Measurements from ENCODE around the gene ADM5.

Gene ADM5, protein sequence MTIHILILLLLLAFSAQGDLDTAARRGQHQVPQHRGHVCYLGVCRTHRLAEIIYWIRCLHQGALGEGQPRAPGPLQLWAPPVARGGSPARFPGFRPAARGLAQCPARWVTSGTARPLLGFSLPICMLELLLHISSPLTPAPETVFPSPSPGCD

DNA sequence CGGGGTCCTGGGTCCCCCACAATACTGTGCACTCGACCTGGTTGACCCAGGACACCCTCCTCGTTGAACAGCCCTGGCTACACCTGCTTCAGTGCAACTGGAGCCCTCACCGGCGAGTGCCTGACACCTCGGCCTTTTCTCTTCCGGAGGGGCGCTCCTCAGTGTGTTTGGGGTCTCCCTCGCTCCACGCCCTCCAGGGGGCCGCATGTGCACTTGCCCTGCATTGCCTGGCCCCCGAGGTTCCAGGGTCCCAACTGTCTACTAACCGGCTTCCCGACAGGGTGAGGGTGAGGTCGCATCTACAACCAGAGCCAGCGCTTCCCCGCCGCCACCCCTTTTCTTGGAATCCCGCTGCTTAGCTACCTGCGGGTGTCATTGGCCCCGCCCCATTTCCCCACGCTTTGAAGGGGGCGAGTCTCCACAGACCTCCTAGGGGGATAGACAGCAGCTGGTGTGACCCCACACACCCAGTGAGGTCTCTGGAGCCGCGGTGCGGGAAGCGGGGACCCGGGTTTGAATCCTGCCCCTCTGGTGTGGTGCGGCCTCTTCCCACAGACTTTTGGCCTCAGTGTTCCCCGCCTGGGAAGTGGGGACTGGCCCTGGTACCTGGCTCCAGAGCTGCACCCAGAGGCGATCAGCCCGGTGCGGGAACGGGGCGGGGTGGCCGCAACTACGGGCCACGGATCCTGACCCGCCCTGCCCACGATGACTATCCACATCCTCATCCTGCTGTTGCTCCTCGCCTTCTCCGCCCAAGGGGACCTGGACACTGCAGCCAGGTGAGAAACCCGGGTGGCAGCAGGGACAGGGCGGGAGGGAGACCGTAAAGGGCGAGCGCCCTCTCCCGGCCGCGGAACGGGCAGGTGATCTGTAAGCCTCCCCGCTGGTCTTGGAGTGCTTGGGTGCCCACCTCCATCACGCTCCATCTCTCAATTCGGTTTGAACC lies at the start of gene ADM5:
TSS of gene ADM5 (plus strand) at position 462 of the 946 bp plus-strand sequence. CDS start at position 706, 244 bp downstream.
- no peak for DNase-seq

DNA sequence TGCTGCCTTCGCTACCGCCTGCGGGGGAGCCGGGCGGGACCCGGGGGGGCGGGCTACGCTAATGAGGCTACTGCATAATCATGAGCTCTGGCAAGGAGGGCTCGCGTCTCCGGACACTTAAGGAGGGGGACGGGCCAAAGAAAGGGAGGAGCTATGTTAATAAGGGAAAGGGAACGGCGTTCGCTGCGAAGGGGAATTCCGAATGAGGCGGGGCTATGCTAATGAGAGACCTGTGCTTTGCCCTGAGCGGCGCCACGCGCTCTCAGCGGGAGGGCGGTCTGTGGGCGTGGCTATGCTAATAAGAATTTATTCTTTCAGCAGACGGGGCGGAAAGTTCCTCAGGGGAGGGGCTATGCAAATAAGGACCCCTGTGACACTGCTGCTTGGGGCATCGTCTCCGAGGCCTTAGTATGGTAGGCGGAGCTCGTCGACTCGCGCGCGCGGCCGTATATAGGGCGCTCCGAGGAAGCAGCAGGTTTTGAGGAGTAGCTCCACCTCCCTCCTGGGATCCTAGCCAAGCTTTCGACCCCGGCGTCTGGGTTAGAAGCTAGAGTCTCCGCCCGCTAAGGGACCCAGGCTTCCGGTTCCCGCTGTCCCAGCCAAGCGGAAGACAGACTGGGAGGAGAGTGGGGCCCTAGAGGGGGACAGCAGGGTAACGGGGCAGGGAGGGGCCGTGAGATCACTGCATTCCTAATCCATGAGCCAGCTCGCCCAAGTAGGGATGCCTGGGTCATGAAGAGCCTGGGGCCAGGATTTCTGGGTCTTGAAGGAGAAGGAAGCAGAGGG lies 49.1 kb upstream of the ADM5 start, which contains the start of gene RRAS:
TSS of gene RRAS (minus strand) at position 31 of the 786 bp plus-strand sequence. CDS start 45 bp downstream, outside the sequence.
- DNase-seq: peak; percentile 100

DNA sequence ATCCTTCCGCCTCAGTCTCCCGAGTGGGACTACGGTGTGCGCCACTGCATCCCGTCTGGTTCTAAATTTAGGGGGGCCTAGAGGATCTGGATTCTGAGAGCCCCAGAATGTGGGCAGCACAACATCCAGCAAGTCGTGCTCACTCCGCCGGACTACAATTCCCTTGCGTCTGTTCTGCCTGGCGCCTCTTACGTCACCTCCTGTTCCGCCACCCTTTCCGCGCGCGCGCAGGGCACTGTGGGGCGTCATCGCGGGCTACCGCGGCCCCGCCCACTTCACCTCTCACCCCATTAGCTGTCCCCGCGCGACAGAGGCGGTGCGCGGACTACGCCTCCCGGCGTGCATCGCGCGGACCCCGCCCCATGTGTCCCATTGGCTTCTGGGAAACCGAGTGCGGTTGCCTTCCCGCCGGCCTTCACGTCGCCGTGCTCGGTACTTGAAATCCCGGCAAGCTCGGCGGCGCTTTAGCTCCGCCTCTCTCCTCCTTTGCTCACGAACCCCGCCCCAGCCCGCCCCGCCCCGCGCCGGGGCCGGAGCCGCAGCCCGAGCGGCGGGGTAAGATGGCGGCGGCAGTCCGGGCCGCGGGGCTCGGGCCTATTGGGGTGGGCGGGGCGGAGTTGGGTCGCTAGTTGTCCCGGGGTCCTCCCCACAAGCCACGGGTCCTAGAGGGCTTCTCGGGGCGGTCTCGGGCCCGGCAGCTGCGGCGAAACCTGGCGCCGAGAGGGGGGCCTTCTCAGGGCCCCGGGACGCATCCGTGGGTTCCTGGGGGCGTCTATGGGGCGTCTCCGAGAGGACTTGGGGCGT lies 47.5 kb upstream of the ADM5 start, which contains the start of gene SCAF1:
TSS of gene SCAF1 (plus strand) at position 522 of the 804 bp plus-strand sequence. CDS start 2,818 bp downstream, outside the sequence.
- DNase-seq: peak; percentile 100

DNA sequence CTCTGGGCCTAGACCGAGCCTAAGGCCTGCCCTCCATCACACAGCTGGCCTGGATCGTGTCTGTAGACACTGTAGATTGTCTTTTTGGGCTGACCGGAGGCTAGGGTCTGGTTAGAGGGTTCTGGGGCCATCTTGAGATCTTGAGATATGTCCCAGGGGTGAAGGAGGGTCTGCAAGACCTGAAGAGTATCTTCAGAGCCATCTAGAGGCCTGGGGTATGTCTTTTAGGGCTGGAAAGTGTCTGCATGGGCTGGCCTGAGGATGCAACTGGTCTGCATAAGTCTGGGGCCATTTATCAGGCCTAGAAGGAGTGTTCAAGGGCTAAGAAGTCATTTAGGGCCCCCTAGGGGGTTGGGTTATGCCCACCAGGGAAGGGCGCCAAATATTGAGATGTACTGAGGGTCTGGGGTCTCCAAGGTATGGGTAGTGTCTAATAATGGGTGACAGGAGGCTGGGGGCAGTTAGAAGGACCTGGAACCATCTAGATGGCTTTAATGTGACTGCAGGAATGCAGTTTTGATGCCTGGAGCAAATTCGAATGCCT lies 46.8 kb upstream of the ADM5 start:
- peak; percentile 22 for DNase-seq

DNA sequence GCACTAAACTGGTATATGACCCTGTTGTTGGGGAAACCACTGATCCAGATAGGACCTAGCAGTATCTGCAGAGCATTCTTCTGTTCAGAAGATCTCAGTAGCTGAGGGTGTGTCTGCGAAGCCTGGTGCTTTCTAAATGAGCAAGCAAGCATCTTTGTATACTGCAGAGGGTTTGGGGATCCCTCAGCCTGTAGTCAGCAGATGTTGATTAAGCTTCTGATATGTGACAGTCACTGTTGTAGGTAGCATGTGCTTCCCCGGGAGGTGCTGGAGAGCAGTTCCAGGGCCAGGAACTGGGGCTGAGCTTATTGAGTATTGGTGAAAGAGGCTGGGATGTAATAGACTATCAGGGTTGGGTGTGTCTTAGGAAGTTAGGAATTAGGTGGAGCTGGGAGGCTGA lies 45.9 kb upstream of the ADM5 start:
- no peak for DNase-seq

DNA sequence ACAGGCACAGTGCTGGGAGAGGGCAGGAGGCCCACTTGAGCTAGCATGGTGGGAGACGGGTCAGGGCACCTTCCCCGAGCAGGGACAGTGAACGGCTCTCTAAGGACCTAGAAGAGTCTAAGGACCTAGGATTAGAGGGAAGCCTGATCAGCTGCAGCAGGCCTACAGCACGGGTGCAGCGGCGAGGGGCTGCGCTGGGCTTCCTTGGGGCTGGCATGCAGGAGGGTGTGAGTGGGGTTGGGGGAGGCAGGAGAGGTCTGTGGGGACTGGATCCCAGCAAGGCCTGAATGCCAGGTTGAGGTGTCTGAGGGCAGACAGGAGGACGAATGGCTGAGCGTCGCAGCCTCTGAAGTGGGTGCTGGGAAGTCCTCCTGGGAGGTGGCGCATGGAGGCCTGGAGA lies 43.8 kb upstream of the ADM5 start:
- DNase-seq: no peak

DNA sequence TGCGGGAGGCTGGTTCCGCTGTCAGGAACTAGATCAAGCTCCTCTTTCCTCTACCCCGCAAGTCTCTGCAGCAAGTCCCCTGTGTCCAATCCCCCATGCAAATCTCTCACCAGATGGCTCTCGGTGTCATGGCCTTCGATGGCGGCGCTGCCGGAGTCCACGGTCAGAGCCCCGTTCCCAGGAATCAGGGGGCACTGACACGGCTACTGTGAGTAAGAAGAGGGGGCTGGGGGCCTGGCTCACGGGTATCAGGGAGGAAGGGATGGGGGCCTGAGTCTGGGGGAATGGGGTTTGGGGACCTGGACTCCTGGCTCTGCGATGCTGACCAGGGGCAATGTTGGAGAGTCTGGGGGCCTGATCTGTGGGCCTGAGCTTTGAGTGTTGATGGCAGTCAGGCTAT lies 43.4 kb upstream of the ADM5 start:
- DNase-seq: no peak

DNA sequence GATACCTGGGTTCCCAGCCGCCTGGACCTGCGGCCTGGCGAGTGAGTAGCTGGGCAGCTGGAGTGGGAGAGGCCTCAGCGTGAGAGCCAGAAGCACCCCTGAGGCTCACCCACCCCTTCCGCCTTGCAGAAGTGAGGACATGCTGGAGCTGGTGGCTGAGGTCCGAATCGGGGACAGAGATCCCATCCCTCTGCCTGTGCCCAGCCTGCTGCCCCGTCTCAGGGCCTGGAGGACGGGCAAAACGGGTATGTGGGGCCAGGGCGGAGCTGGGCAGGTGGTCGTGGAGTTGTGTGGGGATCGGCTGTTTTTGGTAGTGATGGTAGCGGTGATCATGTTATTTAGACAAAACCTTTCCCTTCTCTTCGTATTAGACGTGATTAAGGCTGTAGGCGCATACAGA lies 42.8 kb upstream of the ADM5 start:
- no peak for DNase-seq

DNA sequence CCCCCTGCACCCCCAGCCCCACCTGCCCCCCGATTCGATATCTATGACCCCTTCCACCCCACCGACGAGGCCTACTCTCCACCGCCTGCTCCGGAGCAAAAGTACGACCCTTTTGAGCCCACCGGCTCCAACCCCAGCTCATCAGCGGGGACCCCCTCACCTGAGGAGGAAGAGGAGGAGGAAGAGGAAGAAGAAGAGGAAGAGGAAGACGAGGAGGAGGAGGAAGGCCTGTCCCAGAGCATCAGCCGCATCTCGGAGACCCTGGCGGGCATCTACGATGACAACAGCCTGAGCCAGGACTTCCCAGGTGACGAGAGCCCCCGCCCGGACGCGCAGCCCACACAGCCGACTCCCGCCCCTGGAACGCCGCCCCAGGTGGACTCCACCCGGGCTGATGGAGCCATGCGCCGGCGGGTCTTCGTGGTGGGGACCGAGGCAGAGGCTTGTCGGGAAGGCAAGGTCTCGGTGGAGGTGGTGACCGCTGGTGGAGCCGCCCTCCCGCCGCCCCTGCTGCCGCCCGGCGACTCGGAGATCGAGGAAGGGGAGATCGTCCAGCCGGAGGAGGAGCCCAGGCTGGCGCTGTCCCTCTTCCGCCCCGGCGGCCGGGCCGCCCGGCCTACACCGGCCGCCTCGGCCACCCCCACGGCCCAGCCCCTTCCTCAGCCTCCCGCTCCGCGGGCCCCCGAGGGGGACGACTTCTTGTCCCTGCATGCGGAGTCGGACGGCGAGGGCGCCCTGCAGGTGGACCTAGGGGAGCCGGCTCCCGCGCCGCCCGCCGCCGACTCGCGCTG lies 38.2 kb upstream of the ADM5 start:
- no peak for DNase-seq

DNA sequence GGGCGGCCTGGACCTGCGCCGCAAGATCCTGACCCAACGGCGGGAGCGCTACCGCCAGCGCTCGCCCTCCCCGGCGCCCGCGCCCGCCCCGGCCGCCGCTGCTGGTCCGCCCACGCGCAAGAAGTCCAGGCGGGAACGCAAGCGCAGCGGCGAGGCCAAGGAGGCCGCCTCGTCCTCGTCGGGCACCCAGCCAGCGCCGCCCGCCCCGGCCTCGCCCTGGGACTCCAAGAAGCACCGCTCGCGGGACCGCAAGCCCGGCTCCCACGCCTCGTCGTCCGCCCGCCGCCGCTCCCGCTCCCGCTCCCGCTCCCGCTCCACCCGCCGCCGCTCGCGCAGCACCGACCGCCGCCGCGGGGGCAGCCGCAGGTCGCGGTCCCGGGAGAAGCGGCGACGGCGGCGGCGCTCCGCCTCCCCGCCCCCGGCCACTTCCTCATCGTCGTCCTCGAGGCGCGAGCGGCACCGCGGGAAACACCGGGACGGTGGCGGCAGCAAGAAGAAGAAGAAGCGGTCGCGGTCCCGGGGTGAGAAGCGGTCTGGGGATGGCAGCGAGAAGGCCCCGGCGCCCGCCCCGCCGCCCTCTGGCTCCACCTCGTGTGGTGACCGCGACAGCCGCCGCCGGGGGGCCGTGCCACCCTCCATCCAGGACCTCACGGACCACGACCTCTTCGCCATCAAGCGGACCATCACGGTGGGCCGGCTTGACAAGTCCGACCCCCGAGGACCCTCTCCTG lies 37.4 kb upstream of the ADM5 start:
- DNase-seq: no peak

DNA sequence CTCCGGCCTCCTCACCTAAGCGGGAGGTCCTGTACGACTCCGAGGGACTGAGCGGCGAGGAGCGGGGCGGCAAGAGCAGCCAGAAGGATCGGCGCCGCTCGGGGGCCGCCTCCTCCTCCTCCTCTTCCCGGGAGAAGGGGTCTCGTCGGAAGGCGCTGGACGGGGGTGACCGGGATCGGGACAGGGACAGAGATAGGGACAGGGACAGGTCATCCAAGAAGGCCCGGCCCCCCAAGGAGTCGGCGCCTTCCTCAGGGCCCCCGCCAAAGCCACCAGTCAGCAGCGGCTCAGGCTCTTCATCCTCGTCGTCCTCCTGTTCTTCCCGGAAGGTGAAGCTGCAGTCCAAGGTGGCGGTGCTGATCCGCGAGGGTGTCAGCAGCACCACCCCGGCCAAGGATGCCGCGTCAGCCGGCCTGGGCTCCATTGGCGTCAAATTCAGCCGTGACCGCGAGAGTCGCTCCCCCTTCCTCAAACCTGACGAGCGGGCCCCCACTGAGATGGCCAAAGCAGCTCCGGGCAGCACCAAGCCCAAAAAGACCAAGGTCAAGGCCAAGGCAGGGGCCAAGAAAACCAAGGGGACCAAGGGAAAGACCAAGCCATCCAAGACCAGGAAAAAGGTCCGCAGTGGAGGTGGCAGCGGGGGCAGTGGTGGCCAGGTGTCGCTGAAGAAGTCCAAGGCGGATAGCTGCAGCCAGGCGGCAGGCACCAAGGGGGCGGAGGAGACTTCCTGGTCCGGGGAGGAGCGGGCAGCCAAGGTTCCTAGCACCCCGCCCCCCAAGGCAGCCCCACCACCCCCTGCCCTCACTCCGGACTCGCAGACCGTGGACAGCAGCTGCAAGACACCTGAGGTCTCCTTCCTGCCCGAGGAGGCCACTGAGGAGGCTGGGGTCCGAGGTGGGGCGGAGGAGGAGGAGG lies 36.6 kb upstream of the ADM5 start:
- no peak for DNase-seq

DNA sequence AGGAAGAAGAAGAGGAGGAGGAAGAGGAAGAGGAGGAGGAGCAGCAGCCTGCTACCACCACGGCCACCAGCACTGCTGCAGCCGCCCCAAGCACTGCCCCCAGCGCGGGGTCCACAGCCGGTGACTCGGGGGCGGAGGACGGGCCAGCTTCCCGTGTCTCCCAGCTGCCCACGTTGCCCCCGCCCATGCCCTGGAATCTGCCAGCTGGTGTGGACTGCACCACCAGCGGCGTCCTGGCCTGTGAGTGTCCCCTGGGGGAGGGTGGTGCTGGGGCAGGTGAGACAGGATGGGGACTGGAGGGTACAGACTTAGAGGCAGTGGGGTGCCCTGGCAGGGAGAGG lies 36.0 kb upstream of the ADM5 start:
- DNase-seq: no peak

DNA sequence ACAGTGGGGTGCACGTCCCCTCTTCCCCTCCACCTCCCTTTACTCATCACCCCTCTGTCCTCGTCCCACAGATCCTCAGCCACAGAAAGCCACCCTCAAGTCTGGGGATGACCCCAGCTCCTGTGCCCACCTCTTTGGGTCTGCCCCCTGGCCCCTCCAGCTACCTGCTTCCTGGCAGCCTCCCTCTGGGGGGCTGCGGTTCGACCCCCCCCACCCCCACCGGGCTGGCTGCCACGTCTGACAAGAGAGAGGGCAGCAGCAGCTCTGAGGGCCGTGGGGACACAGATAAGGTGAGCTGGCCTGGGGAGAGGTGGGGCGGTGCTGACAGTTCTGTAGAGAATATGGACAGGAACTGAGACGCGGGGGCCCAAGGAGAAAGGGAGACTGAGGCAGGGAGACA lies 34.8 kb upstream of the ADM5 start:
- DNase-seq: no peak

DNA sequence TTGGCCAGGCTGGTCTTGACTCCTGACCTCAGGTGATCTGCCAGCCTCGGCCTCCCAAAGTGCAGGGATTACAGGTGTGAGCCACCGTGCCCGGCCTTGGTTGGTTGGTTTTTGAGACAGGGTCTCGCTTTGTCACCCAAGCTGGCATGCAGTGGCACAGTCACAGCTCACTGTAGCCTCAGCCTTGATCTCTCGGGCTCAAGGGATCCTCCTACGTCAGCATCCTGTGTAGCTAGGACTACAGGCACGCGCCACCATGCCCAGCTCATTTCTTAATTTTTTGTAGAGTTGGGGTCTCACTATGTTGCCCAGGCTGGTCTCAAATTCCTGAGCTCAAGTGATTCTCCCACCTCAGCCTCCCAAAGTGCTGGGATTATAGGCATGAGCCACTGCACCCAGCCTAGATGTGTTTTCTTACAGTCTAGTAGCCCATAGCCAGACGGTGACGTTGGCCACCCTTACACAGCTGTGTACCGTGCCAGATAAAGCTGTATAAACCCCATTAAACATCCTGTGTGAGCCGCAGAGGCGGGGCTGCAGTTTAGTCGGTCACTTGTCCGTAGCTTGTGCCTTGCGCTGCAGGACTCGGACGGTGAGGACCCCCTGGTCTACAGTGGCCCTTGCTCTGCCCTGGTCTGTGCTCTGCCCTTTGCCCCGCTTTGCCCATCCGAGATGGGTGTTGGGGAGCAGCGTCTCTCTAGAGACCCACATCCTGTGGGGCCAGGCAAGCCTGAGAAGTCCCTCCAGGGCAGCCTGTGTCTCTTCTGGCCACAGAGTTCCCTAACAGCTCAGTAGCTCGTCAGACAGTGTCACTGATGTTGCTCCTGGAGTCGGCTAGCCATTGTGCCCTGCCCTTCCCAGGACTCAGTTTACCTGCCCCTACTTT lies 33.6 kb upstream of the ADM5 start:
- no peak for DNase-seq

DNA sequence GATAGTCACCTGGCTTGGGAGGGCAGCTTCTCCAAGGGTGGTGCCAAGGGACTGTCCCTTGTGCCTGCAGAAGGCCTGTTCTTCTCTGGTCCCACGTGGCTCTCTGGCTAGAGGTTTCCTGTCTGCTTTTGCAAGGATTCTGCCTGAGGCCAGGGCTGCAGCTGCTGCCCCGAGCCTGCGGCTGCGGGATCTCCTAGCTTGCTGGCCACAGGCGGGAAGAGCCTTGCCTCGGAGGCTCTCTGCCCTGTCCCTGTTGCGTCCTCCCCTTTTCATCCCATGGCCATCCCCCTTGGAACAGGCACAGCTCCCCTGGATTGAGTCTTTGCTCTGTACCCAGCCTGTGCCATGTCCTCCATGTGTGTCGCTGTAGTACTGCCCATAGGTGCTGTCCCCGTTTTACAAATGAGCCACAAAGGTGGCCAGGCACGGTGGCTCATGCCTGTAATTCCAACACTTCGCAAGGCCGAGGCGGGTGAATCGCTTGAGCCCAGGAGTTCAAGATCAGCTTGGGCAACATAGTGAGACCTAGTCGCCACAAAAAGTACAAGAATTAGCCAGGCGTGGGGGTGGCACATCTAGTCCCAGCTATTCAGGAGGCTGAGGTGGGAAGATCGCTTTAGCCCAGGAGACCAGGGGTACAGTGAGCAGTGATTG lies 32.8 kb upstream of the ADM5 start:
- no peak for DNase-seq

DNA sequence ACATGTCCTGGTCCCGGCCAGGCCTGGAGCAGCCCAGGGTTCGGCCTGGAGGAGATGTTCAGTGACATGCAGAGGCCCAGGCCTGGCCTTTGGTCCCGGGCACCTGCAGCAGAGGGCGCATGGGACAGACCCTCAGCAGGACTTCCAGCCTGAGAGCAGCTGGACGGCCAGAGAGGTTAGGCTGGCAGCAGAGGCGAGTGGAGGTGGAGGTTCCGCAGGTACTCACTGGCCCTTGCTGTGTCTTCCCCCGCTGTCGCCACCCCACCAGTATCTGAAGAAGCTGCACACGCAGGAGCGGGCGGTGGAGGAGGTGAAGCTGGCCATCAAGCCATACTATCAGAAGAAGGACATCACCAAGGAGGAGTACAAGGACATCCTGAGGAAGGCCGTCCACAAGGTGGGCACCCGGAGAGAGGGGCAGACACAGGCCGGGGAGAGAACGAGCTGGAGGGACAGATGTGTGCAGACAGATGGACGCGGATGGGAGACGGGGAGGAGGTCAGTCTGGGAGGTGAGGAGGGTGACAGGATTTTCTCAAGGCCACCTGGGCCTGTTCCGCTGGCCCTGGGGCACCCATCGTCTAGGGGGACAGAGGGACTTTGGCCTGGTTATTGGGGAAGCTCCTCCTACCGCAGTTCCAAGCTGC lies 31.8 kb upstream of the ADM5 start:
- DNase-seq: no peak

DNA sequence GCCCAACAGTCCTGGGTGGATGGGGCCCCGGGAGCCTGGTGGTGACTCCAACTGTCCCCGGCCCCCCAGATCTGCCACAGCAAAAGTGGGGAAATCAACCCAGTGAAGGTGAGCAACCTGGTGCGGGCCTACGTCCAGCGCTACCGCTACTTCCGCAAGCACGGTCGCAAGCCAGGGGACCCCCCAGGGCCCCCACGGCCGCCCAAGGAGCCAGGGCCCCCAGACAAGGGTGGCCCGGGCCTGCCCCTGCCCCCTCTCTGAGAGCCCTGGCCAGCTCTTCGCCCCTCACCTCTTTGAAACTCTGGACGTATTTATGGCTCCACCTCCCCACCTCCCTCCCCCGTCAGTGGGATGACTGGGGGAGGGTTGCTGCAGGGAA lies 31.3 kb upstream of the ADM5 start:
- DNase-seq: no peak

All from RPMI8226 (cell line).